Osteocyte (in vitro differentiated cells): ENCODE data around the gene SPTA1. TPM values are rescaled to one million over a fixed set of nuclear protein-coding genes. Genes with fewer than 3 reads are reported as not detected.

ENCODE experiments used
- DNase-seq: peaks from one replicate; pipeline ENCODE4 v3.0.0; 2021; ENCODE audit warnings: mixed read lengths; ENCODE audit not compliant: unreplicated experiment; ENCODE audit errors: extremely low spot score
- H3K27ac Mint-ChIP-seq: one replicate; pipeline ENCODE4 v1.8.0; 2021; ENCODE audit warnings: mild to moderate bottlenecking, mixed read lengths; ENCODE audit not compliant: unreplicated experiment
- H3K27me3 Mint-ChIP-seq: one replicate; pipeline ENCODE4 v1.8.0; 2021; ENCODE audit warnings: mixed read lengths; ENCODE audit not compliant: unreplicated experiment
- H3K36me3 Mint-ChIP-seq: one replicate; pipeline ENCODE4 v1.8.0; 2021; ENCODE audit warnings: mixed read lengths; ENCODE audit not compliant: unreplicated experiment
- H3K4me1 Mint-ChIP-seq: one replicate; pipeline ENCODE4 v1.8.0; 2021; ENCODE audit warnings: mixed read lengths; ENCODE audit not compliant: unreplicated experiment
- H3K4me3 Mint-ChIP-seq: one replicate; pipeline ENCODE4 v1.8.0; 2021; ENCODE audit warnings: mild to moderate bottlenecking, moderate library complexity, mixed read lengths; ENCODE audit not compliant: unreplicated experiment
- H3K9me3 Mint-ChIP-seq: one replicate; pipeline ENCODE4 v1.8.0; 2021; ENCODE audit warnings: mixed read lengths; ENCODE audit not compliant: unreplicated experiment
- CTCF ChIP-seq: fragments of 200-600 bp; sonication (generic); IDR thresholded peaks from 2 replicates; pipeline ENCODE4 v1.5.0; 2021; ENCODE audit warnings: antibody characterized with exemption, mild to moderate bottlenecking, moderate library complexity
- total RNA-seq: library from RNA; stranded (reverse); gene quantifications from 2 replicates; pipeline ENCODE4 v1.2.1, GENCODE V29; 2021

The SPTA1 gene
- total RNA-seq, 1 donor from 2014 or later, result not detected

DNA sequence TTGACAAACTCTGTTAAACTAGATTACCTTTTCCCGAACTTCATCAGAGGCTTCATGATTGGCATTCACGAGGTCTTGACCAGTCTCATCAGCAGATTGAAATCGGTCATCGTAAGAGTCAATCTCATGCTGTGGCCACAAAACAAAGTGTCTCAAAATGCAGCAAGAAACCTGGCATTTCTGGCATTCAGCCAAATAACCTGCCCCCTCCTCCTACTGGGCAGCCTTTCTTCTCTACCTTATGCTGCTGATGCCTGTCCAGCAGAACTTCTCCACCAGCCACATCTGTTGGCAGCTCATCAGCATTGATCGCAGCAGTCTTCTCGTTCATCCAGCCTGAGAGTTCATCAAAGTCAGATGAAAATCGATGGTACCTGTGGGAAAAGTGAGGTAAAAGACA lies 12.2 kb downstream of the SPTA1 start:
- TF ChIP-seq CTCF, result no peak
- no peak for DNase-seq

GRCh38 chr1:158666037-158666436 lies 20.5 kb downstream of the SPTA1 start:
- Mint-ChIP-seq H3K27me3 (no peaks in the 10 kb centered on the region), H3K4me3 (no peak overlapping the region), H3K27ac (no peak overlapping the region), H3K4me1 (no peaks in the 10 kb centered on the region), H3K9me3 (no peaks in the 10 kb centered on the region), H3K36me3 (no peaks in the 10 kb centered on the region)
- DNase-seq, result no peak
- no peak for TF ChIP-seq CTCF

More for the DNA sequence above, 12.2 kb downstream of the SPTA1 start:
- H3K27me3 Mint-ChIP-seq, result no peaks in the 10 kb centered on the region
- no peaks in the 10 kb centered on the region for H3K4me1 Mint-ChIP-seq
- H3K36me3 Mint-ChIP-seq, result no peaks in the 10 kb centered on the region
- no peak overlapping the region for H3K4me3 Mint-ChIP-seq
- no peaks in the 10 kb centered on the region for H3K9me3 Mint-ChIP-seq
- no peak overlapping the region for H3K27ac Mint-ChIP-seq

- Mint-ChIP-seq H3K4me1 (no peaks in the 10 kb centered on the region), H3K36me3 (no peaks in the 10 kb centered on the region), H3K4me3 (no peak overlapping the region), H3K27me3 (no peaks in the 10 kb centered on the region), H3K27ac (no peak overlapping the region), H3K9me3 (no peaks in the 10 kb centered on the region)
- DNase-seq, result no peak
- no peak for TF ChIP-seq CTCF
Observed at GRCh38 chr1:158654571-158654970, 31.9 kb downstream of the SPTA1 start.

- H3K4me3 Mint-ChIP-seq, result no peak overlapping the region
- TF ChIP-seq CTCF, result no peak
- H3K36me3 Mint-ChIP-seq, result no peaks in the 10 kb centered on the region
- DNase-seq, result no peak
- no peaks in the 10 kb centered on the region for H3K27me3 Mint-ChIP-seq
- no peak overlapping the region for H3K27ac Mint-ChIP-seq
- H3K9me3 Mint-ChIP-seq, result no peaks in the 10 kb centered on the region
- no peaks in the 10 kb centered on the region for H3K4me1 Mint-ChIP-seq
Observed at GRCh38 chr1:158654086-158654485, 32.4 kb downstream of the SPTA1 start.

DNA sequence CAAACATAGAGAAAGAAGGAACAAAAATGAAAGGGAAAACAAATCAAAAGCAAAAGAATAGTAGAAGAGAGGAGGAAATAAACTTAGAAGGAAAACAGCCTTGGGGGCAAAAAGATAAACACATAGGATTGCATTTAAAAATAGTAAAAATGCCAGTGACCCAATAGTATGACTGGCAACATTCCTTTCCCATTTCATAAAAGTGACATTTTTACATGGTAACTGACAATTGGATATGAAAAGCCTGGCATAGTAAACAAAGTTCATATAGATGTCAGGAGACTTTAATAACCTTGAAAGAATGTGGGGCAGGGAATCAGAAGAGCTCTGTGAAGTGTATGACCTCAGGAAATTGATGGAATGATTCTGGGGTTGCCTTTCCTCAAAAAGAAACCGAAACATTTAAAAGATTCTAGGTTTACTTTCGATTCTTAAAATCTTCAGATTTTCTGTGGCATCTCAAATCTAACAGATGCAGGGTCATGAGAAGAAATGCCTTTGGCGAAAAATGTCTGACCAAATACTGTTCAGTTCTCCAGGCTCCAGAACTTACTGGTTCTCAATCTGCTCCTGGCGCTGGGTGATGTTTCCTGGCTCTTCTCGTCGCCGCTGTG lies 33.7 kb downstream of the SPTA1 start:
- no peak for TF ChIP-seq CTCF
- no peaks in the 10 kb centered on the region for H3K4me1 Mint-ChIP-seq
- H3K9me3 Mint-ChIP-seq, result no peaks in the 10 kb centered on the region

More for the DNA sequence above, 33.7 kb downstream of the SPTA1 start:
- no peak for DNase-seq
- Mint-ChIP-seq H3K27me3 (no peaks in the 10 kb centered on the region), H3K27ac (no peak overlapping the region), H3K4me3 (no peak overlapping the region), H3K36me3 (no peaks in the 10 kb centered on the region)
